OCI-LY3 (cell line): Measurements from ENCODE around the gene EPHB1.

ENCODE experiments used
- H2AFZ ChIP-seq: fragments of 200-600, 300-600 bp; shearing (Covaris generic); 2 replicates; pipeline ENCODE4 v1.6.0; 2014; ENCODE audit warnings: antibody characterized with exemption, low read depth, low read length
- H3K27ac ChIP-seq: fragments of 200-600, 300-600 bp; sonication (generic); 2 replicates; pipeline ENCODE4 v1.5.1; 2014; ENCODE audit warnings: mild to moderate bottlenecking, low read length, moderate library complexity, mixed read lengths
- H3K27me3 ChIP-seq: fragments of 200-600, 300-600 bp; sonication (generic); 2 replicates; pipeline ENCODE4 v1.6.1; 2014; ENCODE audit warnings: low read depth, low read length, mixed read lengths
- H3K36me3 ChIP-seq: fragments of 200-600, 300-600 bp; sonication (generic); replicated peaks from 2 replicates; pipeline ENCODE3; 2014; ENCODE audit warnings: low read depth, low read length, mixed read lengths
- H3K4me1 ChIP-seq: fragments of 300-600, 200-600 bp; sonication (generic); 2 replicates; pipeline ENCODE4 v1.6.1; 2014; ENCODE audit warnings: low read length, mixed read lengths
- H3K4me2 ChIP-seq: fragments of 200-600, 300-600 bp; sonication (generic); 2 replicates; pipeline ENCODE4 v1.6.1; 2014; ENCODE audit warnings: low read length, mixed read lengths
- H3K4me3 ChIP-seq: fragments of 300-600, 200-600 bp; sonication (generic); 2 replicates; pipeline ENCODE4 v1.5.1; 2014; ENCODE audit warnings: antibody characterized with exemption, mild to moderate bottlenecking, low read length, moderate library complexity
- H3K79me2 ChIP-seq: fragments of 300-600, 200-600 bp; shearing (Covaris generic); 2 replicates; pipeline ENCODE4 v1.6.1; 2014; ENCODE audit warnings: mild to moderate bottlenecking, low read length, mixed read lengths
- H3K9ac ChIP-seq: fragments of 300-600, 200-600 bp; shearing (Covaris generic); 2 replicates; pipeline ENCODE4 v1.6.0; 2014; ENCODE audit warnings: mild to moderate bottlenecking, low read length, moderate library complexity
- H3K9me3 ChIP-seq: fragments of 200-600, 300-600 bp; shearing (Covaris generic); 2 replicates; pipeline ENCODE4 v1.6.1; 2014; ENCODE audit warnings: low read length, mixed read lengths; ENCODE audit not compliant: insufficient read depth
- H4K20me1 ChIP-seq: fragments of 200-600, 300-600 bp; sonication (generic); 2 replicates; pipeline ENCODE4 v1.6.1; 2016; ENCODE audit warnings: low read length, mixed read lengths; ENCODE audit not compliant: insufficient read depth
- CTCF ChIP-seq: fragments of 200-600, 300-600 bp; sonication (generic); IDR thresholded peaks from 2 replicates; pipeline ENCODE4 v1.5.1; 2014; ENCODE audit warnings: antibody characterized with exemption, low read length, low read depth
- EZH2phosphoT487 ChIP-seq: fragments of 200-600 bp; shearing (Covaris generic); IDR thresholded peaks from 2 replicates; pipeline ENCODE4 v1.6.1; 2018; ENCODE audit warnings: antibody characterized with exemption, mixed run types, low read depth

Gene EPHB1

GRCh38 chr3:135128818-135129217, 333.8 kb downstream of the EPHB1 start:
- H3K9me3 ChIP-seq: no peaks in the 10 kb centered on the region
- peaks cover 61% of the 10 kb centered on the region for H3K36me3 ChIP-seq
- H3K4me2 ChIP-seq: no peak overlapping the region
- no peak for TF ChIP-seq CTCF
- no peak for TF ChIP-seq EZH2phosphoT487
- no peaks in the 10 kb centered on the region for H3K4me1 ChIP-seq
- no peaks in the 10 kb centered on the region for H3K27me3 ChIP-seq
- no peak overlapping the region for H3K27ac ChIP-seq
- H2AFZ ChIP-seq: no peak overlapping the region
- peaks cover 98% of the 10 kb centered on the region for H4K20me1 ChIP-seq
- H3K79me2 ChIP-seq: peaks cover 87% of the 10 kb centered on the region
- H3K9ac ChIP-seq: no peak overlapping the region
- H3K4me3 ChIP-seq: no peak overlapping the region

GRCh38 chr3:135131290-135131689, 336.2 kb downstream of the EPHB1 start:
- H3K9ac ChIP-seq: no peak overlapping the region

GRCh38 chr3:135133905-135134683, 339.0 kb downstream of the EPHB1 start:
- Histone ChIP-seq H3K9me3 (no peaks in the 10 kb centered on the region), H3K4me1 (no peaks in the 10 kb centered on the region), H4K20me1 (peaks cover 93% of the 10 kb centered on the region), H3K4me2 (no peak overlapping the region), H2AFZ (no peak overlapping the region), H3K4me3 (no peak overlapping the region), H3K9ac (no peak overlapping the region), H3K27ac (no peak overlapping the region), H3K27me3 (no peaks in the 10 kb centered on the region), H3K36me3 (peaks cover 74% of the 10 kb centered on the region), H3K79me2 (peaks cover 87% of the 10 kb centered on the region)
- TF ChIP-seq CTCF (no peak), EZH2phosphoT487 (no peak)

More at GRCh38 chr3:135131290-135131689, 336.2 kb downstream of the EPHB1 start:
- Histone ChIP-seq H3K27ac (no peak overlapping the region), H4K20me1 (peaks cover 98% of the 10 kb centered on the region), H3K79me2 (peaks cover 88% of the 10 kb centered on the region), H3K36me3 (peaks cover 70% of the 10 kb centered on the region), H3K4me2 (no peak overlapping the region), H3K4me1 (no peaks in the 10 kb centered on the region), H3K4me3 (no peak overlapping the region), H3K27me3 (no peaks in the 10 kb centered on the region), H2AFZ (no peak overlapping the region), H3K9me3 (no peaks in the 10 kb centered on the region)
- no peak for TF ChIP-seq EZH2phosphoT487
- TF ChIP-seq CTCF: no peak

GRCh38 chr3:135134684-135135075, 339.6 kb downstream of the EPHB1 start:
- H3K4me1 ChIP-seq: no peaks in the 10 kb centered on the region
- no peak overlapping the region for H2AFZ ChIP-seq
- H3K36me3 ChIP-seq: peaks cover 74% of the 10 kb centered on the region
- no peaks in the 10 kb centered on the region for H3K27me3 ChIP-seq
- H3K9ac ChIP-seq: no peak overlapping the region
- H3K27ac ChIP-seq: no peak overlapping the region
- peaks cover 87% of the 10 kb centered on the region for H3K79me2 ChIP-seq
- H3K9me3 ChIP-seq: no peaks in the 10 kb centered on the region
- H3K4me3 ChIP-seq: no peak overlapping the region
- H3K4me2 ChIP-seq: no peak overlapping the region
- no peak for TF ChIP-seq CTCF
- no peak for TF ChIP-seq EZH2phosphoT487
- peaks cover 92% of the 10 kb centered on the region for H4K20me1 ChIP-seq
